HepG2 (cell line): ENCODE measurements around the gene TLE1. TPM values are rescaled to one million over a fixed set of nuclear protein-coding genes. Genes with fewer than 3 reads are reported as not detected.
A peak's percentile ranks its signal among the peaks of the same experiment; 100 is the strongest.

Experiments
- ATAC-seq: fragments of 200-7000 bp; cut with Tn5 transposase; 3 replicates; pipeline ENCODE4 v1.9.1; 2020; ENCODE audit warnings: mild to moderate bottlenecking, moderate library complexity
- BruUV-seq: library from RNA; stranded (reverse); fragments of 400-500 nt; replicated peaks from 2 replicates; lab custom pipeline; 2021; lab: Mats Ljungman, UMichigan
- CTCF ChIA-PET: fragments of 300-600 bp; formaldehyde crosslinking; extraction: SDS; loops from one replicate; lab custom pipeline; 2021; ENCODE audit warnings: low total read pairs, inconsistent platforms, low intra/inter-chr PET ratio; lab: Yijun Ruan, JAX
- POLR2A ChIA-PET: fragments of 350-600 bp; sonication (Branson Sonifier 250); formaldehyde crosslinking; loops from one replicate; lab custom pipeline; 2020; ENCODE audit warnings: antibody characterized with exemption, inconsistent platforms; lab: Yijun Ruan, JAX
- DNase-seq: peaks from one replicate; pipeline ENCODE4 v3.0.0-alpha.2; 2015; ENCODE audit warnings: low spot score
- FAIRE-seq: peaks from 3 replicates; lab custom pipeline; 2011; peaks lifted over from hg19 to GRCh38; lab: Jason Lieb, UNC
- H2AFZ ChIP-seq: one replicate; pipeline ENCODE4 v1.6.1; 2011; ENCODE audit warnings: low read length, inconsistent platforms
- H3K27ac ChIP-seq: fragments of 300-600 bp; 3 replicates; pipeline ENCODE4 v1.8.0; 2011; ENCODE audit warnings: mixed run types, mild to moderate bottlenecking, mixed read lengths, low read length, inconsistent platforms; ENCODE audit not compliant: insufficient read depth; ENCODE audit errors: extremely low read length
- H3K27me3 ChIP-seq, 2 experiments: fragments of 200-600 bp in 1 of 2; 2 replicates in 1 of 2; 3 replicates in 1 of 2; pipeline versions ENCODE4 v1.6.0 to v1.8.0; 2011; ENCODE audit warnings: low read length in 2 of 2, mild to moderate bottlenecking in 2 of 2, moderate library complexity in 2 of 2, inconsistent platforms in 1 of 2; ENCODE audit not compliant: insufficient read depth in 2 of 2, control insufficient read depth in 1 of 2
- H3K36me3 ChIP-seq, 2 experiments: fragments of 200-600 bp in 1 of 2; replicated peaks in 1 of 2; 2 replicates in 1 of 2; 3 replicates in 1 of 2; pipeline versions ENCODE4 v1.5.1 to v1.8.0; 2011; ENCODE audit warnings: low read length in 2 of 2, inconsistent platforms in 1 of 2; ENCODE audit not compliant: insufficient read depth in 2 of 2, control insufficient read depth in 1 of 2
- H3K4me1 ChIP-seq: 2 replicates; pipeline ENCODE4 v1.5.1; 2012; ENCODE audit warnings: low read length, inconsistent platforms; ENCODE audit not compliant: insufficient read depth
- H3K4me2 ChIP-seq: 2 replicates; pipeline ENCODE4 v1.6.0; 2011; ENCODE audit warnings: low read depth, low read length, inconsistent platforms
- H3K4me3 ChIP-seq, 3 experiments: fragments of 200-600 bp in 1 of 3; sonication (generic), shearing (Covaris generic) in 1 of 3; replicated peaks in 1 of 3; 2 replicates each; pipeline ENCODE4 v1.5.1; 2011 to 2016; ENCODE audit warnings: low read length in 3 of 3, inconsistent platforms in 2 of 3, low read depth in 2 of 3, mild to moderate bottlenecking in 2 of 3, control low read depth in 1 of 3, mixed read lengths in 1 of 3; ENCODE audit not compliant: insufficient read depth in 1 of 3
- H3K79me2 ChIP-seq: one replicate; pipeline ENCODE4 v1.6.1; 2011; ENCODE audit warnings: low read length, inconsistent platforms; ENCODE audit not compliant: insufficient read depth
- H3K9ac ChIP-seq: 2 replicates; pipeline ENCODE4 v1.6.0; 2011; ENCODE audit warnings: mild to moderate bottlenecking, low read depth, low read length, inconsistent platforms; ENCODE audit not compliant: insufficient read depth
- H3K9me3 ChIP-seq: 2 replicates; pipeline ENCODE4 v1.5.1; 2012; ENCODE audit warnings: mild to moderate bottlenecking, low read length
- H4K20me1 ChIP-seq: 2 replicates; pipeline ENCODE4 v1.6.0; 2011; ENCODE audit warnings: inconsistent platforms, mild to moderate bottlenecking, low read length, moderate library complexity; ENCODE audit not compliant: insufficient read depth
- ATF4 ChIP-seq, 2 experiments: fragments of 450-650 bp in 1 of 2; sonication (generic) in 1 of 2; formaldehyde crosslinking; IDR thresholded peaks; 2 replicates each; pipeline versions ENCODE4 v1.5.0 to v1.8.0; 2020 to 2022; ENCODE audit warnings: mild to moderate bottlenecking in 1 of 2, missing genetic modification reagents in 1 of 2
- CEBPB ChIP-seq: IDR thresholded peaks from 2 replicates; pipeline ENCODE4 v1.6.1; 2011; ENCODE audit warnings: low read depth, low read length, improper control_type of control experiment, borderline replicate concordance
- CEBPG ChIP-seq: IDR thresholded peaks from 2 replicates; pipeline ENCODE4 v1.6.1; 2016
- ELK4 ChIP-seq: sonication (generic); formaldehyde crosslinking; IDR thresholded peaks from 2 replicates; pipeline ENCODE4 v1.9.0; 2021; ENCODE audit warnings: missing genetic modification reagents, borderline replicate concordance
- HMG20A ChIP-seq: IDR thresholded peaks from 2 replicates; pipeline ENCODE4 v1.6.1; 2016; ENCODE audit warnings: borderline replicate concordance
- HMGA1 ChIP-seq: sonication (generic); formaldehyde crosslinking; conservative IDR thresholded peaks from 2 replicates; pipeline ENCODE4 v1.4.0; 2020; ENCODE audit warnings: missing genetic modification reagents
- HNF4A ChIP-seq: sonication (generic); formaldehyde crosslinking; IDR thresholded peaks from 2 replicates; pipeline ENCODE4 v1.4.0; 2020; ENCODE audit warnings: missing genetic modification reagents
- KDM1A ChIP-seq: IDR thresholded peaks from 2 replicates; pipeline ENCODE4 v1.6.1; 2016; ENCODE audit warnings: missing compliant biosample characterization
- KDM3A ChIP-seq: IDR thresholded peaks from 2 replicates; pipeline ENCODE4 v1.6.1; 2018; ENCODE audit warnings: low read depth, missing compliant biosample characterization
- MLLT10 ChIP-seq: sonication (generic); formaldehyde crosslinking; IDR thresholded peaks from 2 replicates; pipeline ENCODE4 v1.4.0; 2020; ENCODE audit warnings: missing genetic modification reagents
- REL ChIP-seq: sonication (generic); formaldehyde crosslinking; conservative IDR thresholded peaks from 2 replicates; pipeline ENCODE4 v1.8.0; 2022; ENCODE audit warnings: mild to moderate bottlenecking, missing genetic modification reagents, moderate library complexity
- SSRP1 ChIP-seq: IDR thresholded peaks from 2 replicates; pipeline ENCODE4 v1.6.1; 2016; ENCODE audit warnings: control low read depth
- ZNF362 ChIP-seq: sonication (generic); formaldehyde crosslinking; IDR thresholded peaks from 2 replicates; pipeline ENCODE4 v1.4.0; 2020; ENCODE audit warnings: missing genetic modification reagents, mild to moderate bottlenecking, borderline replicate concordance
- ZNF383 ChIP-seq: sonication (generic); formaldehyde crosslinking; IDR thresholded peaks from 2 replicates; pipeline ENCODE4 v1.4.0; 2020; ENCODE audit warnings: missing genetic modification reagents, mild to moderate bottlenecking, borderline replicate concordance
- WGBS: methylation state at CpG from one replicate; pipeline ENCODE4 v1.1.6; 2017; ENCODE audit warnings: low lambda C conversion rate; 5-methylcytosine and 5-hydroxymethylcytosine counted together
- in situ Hi-C: cut with HindIII; loops from 2 replicates; pipeline ENCODE4 v1.10.0; 2017; ENCODE audit warnings: low pct_unique_long_range_greater_than_20kb; ENCODE audit not compliant: extremely low pct_ligation_motif_present
- intact Hi-C: fragments of 100-400 bp; cut with micrococcal nuclease; formaldehyde crosslinking; loops from one replicate; pipeline ENCODE4 v1.10.0; 2022; ENCODE audit not compliant: unreplicated experiment
- polyA plus RNA-seq, 8 experiments: library from polyadenylated mRNA; depleted of rRNA in 3 of 8; stranded (reverse) in 7 of 8; unstranded in 1 of 8; fragments of >200 nt; fragmentation: Illumina TruSeq in 4 of 8; extraction: Trizol in 4 of 8; gene quantifications; 2 replicates each; pipeline versions ENCODE4 v1.2.1 to v1.2.3, GENCODE V29; 2011 to 2016; ENCODE audit warnings: low read depth in 4 of 8, missing spikeins in 1 of 8, mixed read lengths in 1 of 8; ENCODE audit not compliant: insufficient read depth in 1 of 8
- total RNA-seq, 5 experiments: library from RNA; depleted of rRNA; stranded (reverse); fragments of >200 nt; fragmentation: Illumina TruSeq; extraction: Trizol; gene quantifications; 2 replicates each; pipeline ENCODE4 v1.2.3, GENCODE V29; 2016; ENCODE audit warnings: low read depth in 1 of 5

TLE1 gene
- total and polyA plus RNA-seq, 2 of the 13 experiments (the other 11 are each of a cell fraction or from before 2014, with no cell fraction given), result 35.9 to 109 TPM

- intact Hi-C loops, result no loop called here
- Histone ChIP-seq H3K9ac (no peak overlapping the region), H4K20me1 (no peaks in the 10 kb centered on the region), H3K27ac (no peak overlapping the region), H3K4me1 (peaks cover 54% of the 10 kb centered on the region), H3K9me3 (no peaks in the 10 kb centered on the region), H3K4me3 (no peak overlapping the region), H3K79me2 (no peaks in the 10 kb centered on the region), H3K36me3 (peaks cover 15 to 69% of the 10 kb centered on the region in 2 experiments), H3K27me3 (no peaks in the 10 kb centered on the region), H3K4me2 (no peak overlapping the region)
- in situ Hi-C loops, result no loop called here
- CTCF ChIA-PET, result no interaction called here
- 89% methylated on average over 5 of the region's 6 CpGs for WGBS
- FAIRE-seq, result no peak
- BruUV-seq, result no TSS peak
- TF ChIP-seq ZNF383 (CRISPR knock-in tag) (no peak), HNF4A (CRISPR knock-in tag) (0 out of 2 replicates have a peak, but pooled peaks have one; percentile 26)
- TF ChIP-seq, all 625 proteins: peak for 1
- DNase-seq (no peak), ATAC-seq (no peak)
- no peak overlapping the region for H2AFZ ChIP-seq
- POLR2A ChIA-PET, result no interaction called here
Measured at GRCh38 chr9:81614335-81614734, 75.0 kb downstream of the TLE1 start.

GRCh38 chr9:81613002-81613812, 76.1 kb downstream of the TLE1 start:
- Histone ChIP-seq H4K20me1 (no peaks in the 10 kb centered on the region), H3K27ac (no peak overlapping the region), H3K9ac (no peak overlapping the region), H3K79me2 (no peaks in the 10 kb centered on the region), H3K27me3 (no peaks in the 10 kb centered on the region), H3K36me3 (peaks cover 15 to 70% of the 10 kb centered on the region in 2 experiments), H3K9me3 (no peaks in the 10 kb centered on the region), H3K4me3 (no peak overlapping the region), H2AFZ (no peak overlapping the region), H3K4me1 (peaks cover 63% of the 10 kb centered on the region), H3K4me2 (no peak overlapping the region)
- ATAC-seq, result no peak
- TF ChIP-seq KDM1A (CRISPR knock-in tag), result no peak
- TF ChIP-seq ATF4 (CRISPR knock-in tag; IDR thresholded peaks at IDR 0.05), result no peak
- no peak for TF ChIP-seq SSRP1
- no peak for TF ChIP-seq REL
- TF ChIP-seq MLLT10 (CRISPR knock-in tag), result no peak
- TF ChIP-seq HMGA1 (CRISPR knock-in tag), result no peak
- TF ChIP-seq HMG20A (CRISPR knock-in tag), result no peak
- no peak for TF ChIP-seq ELK4 (CRISPR knock-in tag)
- TF ChIP-seq KDM3A (CRISPR knock-in tag), result no peak
- no peak for TF ChIP-seq ZNF362 (CRISPR knock-in tag)
- TF ChIP-seq CEBPG, result peak; percentile 7; the same call in 1 of the 2 replicates
- TF ChIP-seq CEBPB, result peak; percentile 28; the same call in 1 of the 2 replicates
- DNase-seq, result no peak
- BruUV-seq, result no TSS peak
- in situ Hi-C loops (no loop called here), intact Hi-C loops (no loop called here)
- ChIA-PET POLR2A (no interaction called here), CTCF (no interaction called here)
- 96% methylated on average over 23 of the region's 23 CpGs for WGBS
- FAIRE-seq, result no peak
